ENCODE results near the gene DMRT3. TPM values are rescaled to one million over a fixed set of nuclear protein-coding genes. Genes with fewer than 3 reads are reported as not detected.

DMRT3 gene
- total and polyA plus RNA-seq, 2 of the 8 experiments (the other 6 are each of a cell fraction or from before 2014, with no cell fraction given): not detected

- no peak overlapping the region for H3K23ac ChIP-seq (ENCODE audit: insufficient read length)
- no peak overlapping the region for H2BK20ac ChIP-seq (ENCODE audit: low read length)
- no peak overlapping the region for H2BK5ac ChIP-seq (ENCODE audit: low read depth, low read length)
- no peak overlapping the region for H3K9ac ChIP-seq (replicated peaks in 1 of 4; ENCODE audit: extremely low read depth in 1 of 4, low read depth in 3 of 4, low read length in 3 of 4)
- H4K5ac ChIP-seq (ENCODE audit: insufficient read length, low read depth, low read length): no peak overlapping the region
- WGBS, 2 experiments (ENCODE audit: extremely low coverage in 1 of 2, insufficient coverage in 1 of 2, insufficient read length in 1 of 2, insufficient replicate concordance in 2 of 2, low coverage in 1 of 2, low lambda C conversion rate in 2 of 2, missing lambda C conversion rate in 1 of 2): 61% methylated on average over 10 of the region's 10 CpGs; no CpG with 5 or more reads in 1 of the 2 experiments
- H4K91ac ChIP-seq (replicated peaks; ENCODE audit: insufficient read length, low read length): no peak overlapping the region
- TF ChIP-seq USF2 (IDR thresholded peaks at IDR 0.05; ENCODE audit: low read length) (peak; percentile 53; the same call in 1 of the 2 replicates), CTCF (IDR thresholded peaks at IDR 0.05; ENCODE audit: control extremely low read depth in 1 of 3, insufficient read depth in 1 of 3, low read depth in 1 of 3, low read length in 3 of 3) (peak; percentile 0 to 33 (median 31)), RAD21 (IDR thresholded peaks at IDR 0.05 in 1 of 2, conservative IDR thresholded peaks at IDR 0.05 in 1 of 2; ENCODE audit: low read depth in 2 of 2, low read length in 2 of 2) (peak; percentile 45 to 58), SP4 (IDR thresholded peaks at IDR 0.05; ENCODE audit: low read length) (no peak)
- no peak overlapping the region for H2BK12ac ChIP-seq (ENCODE audit: low read depth, low read length)
- H2AK5ac ChIP-seq (ENCODE audit: low read depth, low read length): no peak overlapping the region
- no peaks in the 10 kb centered on the region for H3K79me1 ChIP-seq (ENCODE audit: low read depth, low read length)
- H2BK15ac ChIP-seq (ENCODE audit: low read length): no peak overlapping the region
- no peaks in the 10 kb centered on the region; a peak in 1 of 7 replicates for H3K27me3 ChIP-seq (replicated peaks in 1 of 4; ENCODE audit: control insufficient read depth in 3 of 4, extremely low read depth in 1 of 4, insufficient read depth in 3 of 4, low read length in 3 of 4)
- no peaks in the 10 kb centered on the region for H4K20me1 ChIP-seq (replicated peaks in 1 of 2; ENCODE audit: control insufficient read depth in 1 of 2, insufficient read depth in 2 of 2, low read length in 2 of 2)
- H3K79me2 ChIP-seq (ENCODE audit: control insufficient read depth in 1 of 2, insufficient read depth in 2 of 2, low read length in 2 of 2): no peaks in the 10 kb centered on the region
- H4K8ac ChIP-seq (ENCODE audit: extremely low read depth, insufficient read depth, low read length): no peak overlapping the region
- H3K9me3 ChIP-seq (ENCODE audit: insufficient read depth in 2 of 2, low read depth in 1 of 2, low read length in 1 of 2): peaks cover 11 to 33% of the 10 kb centered on the region in 2 experiments
- H3K56ac ChIP-seq (replicated peaks; ENCODE audit: insufficient read length, low read depth, low read length): no peak overlapping the region
- no peak overlapping the region for H3K27ac ChIP-seq (ENCODE audit: low read depth, low read length)
- no peak overlapping the region for H2BK120ac ChIP-seq (replicated peaks; ENCODE audit: low read depth, low read length)
- no peak for FAIRE-seq
- no peaks in the 10 kb centered on the region for H3K4me1 ChIP-seq (replicated peaks in 1 of 4; ENCODE audit: control insufficient read depth in 3 of 4, insufficient read depth in 4 of 4, low read length in 3 of 4)
- H3K14ac ChIP-seq (ENCODE audit: insufficient read length): no peak overlapping the region
- H3K4me2 ChIP-seq (ENCODE audit: insufficient read depth in 1 of 2, low read depth in 2 of 2, low read length in 2 of 2): no peak overlapping the region
- no peaks in the 10 kb centered on the region for H3K36me3 ChIP-seq (ENCODE audit: control insufficient read depth in 2 of 4, insufficient read depth in 4 of 4, low read length in 3 of 4)
- H2AFZ ChIP-seq (ENCODE audit: low read length): no peak overlapping the region
- no peak overlapping the region for H3K18ac ChIP-seq (ENCODE audit: extremely low read depth, low read length)
- H3K4me3 ChIP-seq (ENCODE audit: extremely low read depth in 1 of 4, insufficient read depth in 2 of 4, low read depth in 3 of 4, low read length in 4 of 4): no peak overlapping the region
- DNase-seq (ENCODE audit: low read depth in 1 of 2, low spot score in 2 of 2): peak in 1 of 2 experiments; percentile 65
- ChIA-PET POLR2A (ENCODE audit: partially characterized antibody) (no interaction called here), CTCF (ENCODE audit: partially characterized antibody) (interaction anchor here (2.9 kb wide), 1 partner anchor 8 kb away, joined by 16 read pairs; no protein-coding TSS in a partner anchor)
- no peak overlapping the region for H3K4ac ChIP-seq (replicated peaks; ENCODE audit: insufficient read length, low read depth, low read length)
- no peaks in the 10 kb centered on the region for H3K23me2 ChIP-seq (ENCODE audit: low read depth, low read length)
These were observed 41.7 kb downstream of the DMRT3 start for GRCh38 chr9:1018121-1018520.
